ENCODE results near the gene PPP3CA. TPM values are rescaled to one million over a fixed set of nuclear protein-coding genes. Genes with fewer than 3 reads are reported as not detected.
A peak's percentile ranks its signal among the peaks of the same experiment; 100 is the strongest.

The PPP3CA gene
- total RNA-seq, 1 donor from 2014 or later = 78.8 TPM

DNA sequence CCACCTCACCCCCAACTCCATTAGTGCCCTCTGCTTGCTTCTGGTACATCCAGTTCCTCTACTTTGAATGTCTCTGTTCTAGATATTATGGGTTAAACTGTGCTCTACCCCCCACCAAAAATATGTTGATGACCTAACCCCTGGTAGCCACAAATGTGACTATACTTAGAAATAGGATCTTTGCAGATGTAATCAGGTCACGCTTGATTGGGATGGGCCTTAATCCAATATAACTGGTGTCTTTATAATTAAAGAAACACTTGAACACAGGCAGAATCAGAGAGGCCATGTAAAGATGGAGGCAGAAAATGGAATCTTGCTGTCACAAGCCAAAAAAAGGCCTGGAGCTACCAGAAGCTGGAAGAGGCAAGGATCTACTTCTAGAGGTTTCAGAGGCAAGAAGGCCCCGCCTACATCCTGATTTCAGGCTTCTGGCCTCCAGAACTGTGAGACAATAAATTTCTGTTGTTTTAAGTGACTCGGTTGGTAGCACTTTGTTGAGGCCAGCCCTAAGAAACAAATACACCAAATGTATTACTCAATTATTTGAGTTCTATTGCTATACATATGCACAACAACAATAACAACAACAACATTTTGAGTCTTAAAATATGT, 220.0 kb downstream of the PPP3CA start:
- Mint-ChIP-seq H3K36me3 (ENCODE audit: low read depth) (peaks cover 14% of the 10 kb centered on the region), H3K27ac (peak overlapping the region; percentile 46), H3K27me3 (no peaks in the 10 kb centered on the region), H3K4me1 (peaks cover 81% of the 10 kb centered on the region), H3K4me3 (peak overlapping the region; percentile 25), H3K9me3 (peaks cover 2% of the 10 kb centered on the region)
- peak; percentile 84 for ATAC-seq (ENCODE audit: low read depth)
- DNase-seq = no peak
- ChIA-PET POLR2A (interaction anchor here (1.1 kb wide), 1 partner anchor 23 kb away, joined by 4 read pairs; no protein-coding TSS in a partner anchor), CTCF (no interaction called here)
- TF ChIP-seq, protein P1, sequence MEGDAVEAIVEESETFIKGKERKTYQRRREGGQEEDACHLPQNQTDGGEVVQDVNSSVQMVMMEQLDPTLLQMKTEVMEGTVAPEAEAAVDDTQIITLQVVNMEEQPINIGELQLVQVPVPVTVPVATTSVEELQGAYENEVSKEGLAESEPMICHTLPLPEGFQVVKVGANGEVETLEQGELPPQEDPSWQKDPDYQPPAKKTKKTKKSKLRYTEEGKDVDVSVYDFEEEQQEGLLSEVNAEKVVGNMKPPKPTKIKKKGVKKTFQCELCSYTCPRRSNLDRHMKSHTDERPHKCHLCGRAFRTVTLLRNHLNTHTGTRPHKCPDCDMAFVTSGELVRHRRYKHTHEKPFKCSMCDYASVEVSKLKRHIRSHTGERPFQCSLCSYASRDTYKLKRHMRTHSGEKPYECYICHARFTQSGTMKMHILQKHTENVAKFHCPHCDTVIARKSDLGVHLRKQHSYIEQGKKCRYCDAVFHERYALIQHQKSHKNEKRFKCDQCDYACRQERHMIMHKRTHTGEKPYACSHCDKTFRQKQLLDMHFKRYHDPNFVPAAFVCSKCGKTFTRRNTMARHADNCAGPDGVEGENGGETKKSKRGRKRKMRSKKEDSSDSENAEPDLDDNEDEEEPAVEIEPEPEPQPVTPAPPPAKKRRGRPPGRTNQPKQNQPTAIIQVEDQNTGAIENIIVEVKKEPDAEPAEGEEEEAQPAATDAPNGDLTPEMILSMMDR (IDR thresholded peaks at IDR 0.05) = no peak
- intact Hi-C loops (cut with micrococcal nuclease) = loop anchor here (1.0 kb wide), 2 partner anchors 9 to 43 kb away; no protein-coding TSS in a partner anchor

DNA sequence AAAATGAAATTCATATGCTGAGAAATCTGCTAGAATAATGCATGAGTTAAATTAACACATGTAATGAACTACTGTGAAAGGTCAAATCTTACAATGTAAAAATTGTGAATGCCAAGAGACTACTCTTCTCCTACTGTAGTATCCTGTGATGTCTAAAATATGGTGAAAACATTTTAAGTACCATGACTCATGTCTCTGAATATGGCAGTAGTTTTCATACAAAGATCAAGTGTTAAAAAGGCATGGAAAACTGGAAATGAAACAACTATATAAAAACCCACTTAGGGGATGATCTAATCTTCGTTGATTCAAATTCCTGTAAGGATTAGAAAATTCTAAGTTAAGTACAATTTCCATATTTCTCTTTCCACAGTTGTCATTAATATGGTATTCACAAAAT, 221.3 kb downstream of the PPP3CA start:
- Mint-ChIP-seq H3K36me3 (ENCODE audit: low read depth) (peaks cover 14% of the 10 kb centered on the region), H3K4me3 (no peak overlapping the region), H3K27ac (peak overlapping the region; percentile 1), H3K27me3 (no peaks in the 10 kb centered on the region), H3K4me1 (peaks cover 76% of the 10 kb centered on the region), H3K9me3 (peaks cover 2% of the 10 kb centered on the region)
- intact Hi-C loops (cut with micrococcal nuclease) = no loop called here
- TF ChIP-seq, protein P1 (IDR thresholded peaks at IDR 0.05) = no peak
- CTCF ChIA-PET = no interaction called here
- DNase-seq (no peak), ATAC-seq (ENCODE audit: low read depth) (no peak)
- POLR2A ChIA-PET = no interaction called here

DNA sequence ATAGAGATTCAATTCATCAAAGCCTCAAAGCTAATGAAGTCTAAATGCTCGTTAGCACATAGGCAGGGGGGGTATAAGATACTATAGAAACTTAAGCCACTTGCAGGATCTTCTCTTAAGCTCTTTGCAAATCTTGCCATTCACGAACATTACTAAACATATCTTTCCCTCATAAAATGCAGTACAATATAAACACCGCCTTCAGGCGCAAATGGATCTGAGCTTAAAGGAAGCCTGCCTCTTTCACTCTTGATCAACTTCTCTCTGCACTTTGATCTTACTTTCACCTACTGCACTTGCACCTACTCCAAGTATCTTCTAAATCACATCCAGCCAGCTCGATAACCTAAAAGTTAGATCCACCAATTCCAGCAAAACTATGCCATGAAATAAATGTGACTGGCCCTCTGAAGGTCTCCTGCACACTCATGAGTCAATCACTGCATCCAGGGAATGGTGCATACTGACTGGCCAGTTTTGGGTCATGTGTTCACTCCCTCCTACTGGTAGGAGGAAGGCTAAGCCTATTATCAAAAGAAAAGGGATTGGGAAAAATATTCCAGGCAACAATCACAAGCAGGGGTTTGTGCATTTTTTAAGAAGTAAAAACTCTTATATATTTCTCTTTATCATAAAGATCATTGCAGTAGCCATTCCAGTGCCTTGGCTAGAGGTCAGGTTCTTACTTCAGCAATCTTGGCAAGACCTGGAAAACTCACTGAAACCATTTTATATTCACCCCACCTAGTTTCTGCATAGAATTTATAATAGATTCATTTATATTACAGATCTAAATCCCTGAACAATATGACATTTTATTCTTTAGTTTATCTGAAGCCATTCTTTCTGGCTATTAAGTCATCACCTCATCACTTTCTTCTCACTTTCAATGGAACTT, 222.0 kb downstream of the PPP3CA start:
- intact Hi-C loops (cut with micrococcal nuclease) = no loop called here
- Mint-ChIP-seq H3K9me3 (peaks cover 2% of the 10 kb centered on the region), H3K36me3 (ENCODE audit: low read depth) (peaks cover 14% of the 10 kb centered on the region), H3K4me1 (peaks cover 72% of the 10 kb centered on the region), H3K4me3 (no peak overlapping the region), H3K27ac (no peak overlapping the region), H3K27me3 (no peaks in the 10 kb centered on the region)
- no peak for DNase-seq
- ATAC-seq (ENCODE audit: low read depth) = no peak
- TF ChIP-seq, protein P1 (IDR thresholded peaks at IDR 0.05) = no peak
- ChIA-PET CTCF (interaction anchor here (0.8 to 2.1 kb wide), 2 partner anchors 10 to 874 kb away, joined by 3 to 5 read pairs; no protein-coding TSS in a partner anchor), POLR2A (no interaction called here)

GRCh38 chr4:101123231-101123630, 224.1 kb downstream of the PPP3CA start:
- Mint-ChIP-seq H3K4me3 (no peak overlapping the region), H3K4me1 (peaks cover 56% of the 10 kb centered on the region), H3K27ac (peak overlapping the region; percentile 31), H3K36me3 (ENCODE audit: low read depth) (peaks cover 3% of the 10 kb centered on the region), H3K27me3 (no peaks in the 10 kb centered on the region), H3K9me3 (no peaks in the 10 kb centered on the region)
- CTCF ChIA-PET = interaction anchor here (2.1 kb wide), 1 partner anchor 8 kb away, joined by 5 read pairs; no protein-coding TSS in a partner anchor
- POLR2A ChIA-PET = no interaction called here
- intact Hi-C loops (cut with micrococcal nuclease) = loop anchor here (2.0 kb wide), 2 partner anchors 14 kb away; no protein-coding TSS in a partner anchor
- no peak for DNase-seq
- TF ChIP-seq, protein P1 (IDR thresholded peaks at IDR 0.05) = no peak
- ATAC-seq (ENCODE audit: low read depth) = no peak

- Mint-ChIP-seq H3K27ac (no peak overlapping the region), H3K27me3 (no peaks in the 10 kb centered on the region), H3K4me3 (no peak overlapping the region), H3K36me3 (ENCODE audit: low read depth) (peaks cover 3% of the 10 kb centered on the region), H3K9me3 (no peaks in the 10 kb centered on the region), H3K4me1 (peaks cover 49% of the 10 kb centered on the region)
- intact Hi-C loops (cut with micrococcal nuclease) = loop anchor here (2.0 kb wide), 2 partner anchors 13 to 15 kb away; no protein-coding TSS in a partner anchor
- TF ChIP-seq, protein P1 (IDR thresholded peaks at IDR 0.05) = no peak
- CTCF ChIA-PET = no interaction called here
- ATAC-seq (ENCODE audit: low read depth) (no peak), DNase-seq (no peak)
- POLR2A ChIA-PET = no interaction called here
Observed at GRCh38 chr4:101122019-101122418, 225.3 kb downstream of the PPP3CA start.
